T follicular helper cell (primary cell): ENCODE measurements around the gene ARR3.
"Not testable (repeated sequence)": the region's sequence is repeated elsewhere in the genome, so short reads cannot be mapped to it uniquely, and the experiment has no call there.

ENCODE experiments used
- DNase-seq: peaks from one replicate; pipeline ENCODE4 v3.0.0-alpha.2; 2020; ENCODE audit warnings: low read depth
- total RNA-seq, 2 experiments: gene quantifications; one replicate each; lab custom pipeline; 2026; lab: John Stamatoyannopoulos, UW

ARR3 gene
- total RNA-seq, result 0 reads per million in 2 experiments

DNA sequence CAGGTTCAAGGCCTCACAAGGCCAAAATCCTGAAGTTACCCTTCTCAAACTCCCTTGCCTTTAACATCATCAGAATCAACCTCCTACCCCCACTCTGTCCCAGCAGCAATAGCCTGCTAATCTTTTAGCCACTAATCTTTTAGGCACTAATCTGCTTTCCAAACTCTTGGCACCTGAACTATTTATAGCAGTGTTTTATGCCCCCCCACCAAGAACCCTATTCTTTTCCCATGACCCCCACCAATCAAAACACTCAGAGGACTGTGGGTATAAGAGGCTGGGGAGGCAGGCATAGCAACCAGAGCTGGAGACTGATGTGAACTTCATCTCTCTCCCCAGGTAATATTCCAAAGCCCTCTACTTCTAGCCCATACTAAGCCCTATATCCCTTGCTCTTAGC lies at the start of gene ARR3:
ARR3 (plus strand) TSS at position 301 of the 400 bp plus-strand sequence. CDS start 1,052 bp downstream, outside the sequence.
- no peak for DNase-seq

DNA sequence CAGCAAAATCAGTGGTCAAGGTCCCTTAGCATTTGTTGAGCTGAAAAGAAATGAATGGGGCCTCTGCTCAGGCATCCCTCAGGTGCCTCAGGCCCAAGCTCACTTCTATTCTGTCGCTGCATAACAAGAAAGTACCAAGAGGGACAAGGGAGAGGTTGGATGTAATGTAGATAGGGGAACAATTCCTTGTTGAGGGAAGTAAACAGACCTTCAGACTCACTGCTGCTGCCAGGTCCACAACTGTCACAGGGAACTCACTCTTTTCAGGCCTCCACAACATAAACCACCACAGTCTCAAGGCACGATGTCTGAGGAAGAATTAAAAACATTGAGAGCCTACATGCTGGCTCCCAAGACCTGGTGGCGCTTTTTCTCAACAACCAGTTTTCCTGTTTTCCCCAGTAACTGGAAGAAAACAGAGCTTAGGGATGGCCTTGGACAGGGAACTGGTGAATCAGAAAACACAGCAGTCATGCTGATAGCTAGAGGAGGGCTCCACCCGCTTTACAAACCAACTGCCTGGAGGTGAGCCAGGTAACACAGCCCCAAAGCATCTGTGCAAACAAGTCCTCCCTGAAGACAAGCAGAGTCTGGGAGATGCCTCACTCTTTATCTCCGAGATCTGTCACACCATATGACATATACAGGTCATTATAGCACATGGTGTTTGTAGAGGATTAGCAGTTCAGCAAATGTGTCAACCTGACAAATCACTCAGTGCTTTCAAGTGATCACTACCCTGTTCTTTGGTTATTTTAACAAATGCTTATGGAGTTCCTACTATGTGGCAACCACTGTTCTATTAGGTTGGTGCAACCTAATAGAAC lies 48.0 kb upstream of the ARR3 start:
- no peak for DNase-seq

DNA sequence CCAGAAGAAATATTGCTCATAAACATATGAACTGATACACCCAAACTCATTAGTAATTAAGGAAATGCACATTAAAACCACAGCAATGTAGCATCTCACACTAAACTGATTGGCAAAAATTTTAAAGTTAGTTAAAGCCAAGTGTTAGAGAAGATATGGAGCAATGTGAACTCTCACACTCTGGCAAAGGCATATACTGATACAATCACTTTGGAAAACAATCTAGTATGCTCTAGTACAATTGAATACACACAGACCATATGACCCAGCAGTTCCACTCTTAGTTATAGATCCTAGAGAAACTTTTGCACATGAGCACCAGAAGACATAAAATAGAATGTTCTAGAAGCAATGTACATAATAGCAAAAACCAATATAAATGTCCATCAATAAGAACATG lies 42.1 kb upstream of the ARR3 start:
- no peak for DNase-seq

DNA sequence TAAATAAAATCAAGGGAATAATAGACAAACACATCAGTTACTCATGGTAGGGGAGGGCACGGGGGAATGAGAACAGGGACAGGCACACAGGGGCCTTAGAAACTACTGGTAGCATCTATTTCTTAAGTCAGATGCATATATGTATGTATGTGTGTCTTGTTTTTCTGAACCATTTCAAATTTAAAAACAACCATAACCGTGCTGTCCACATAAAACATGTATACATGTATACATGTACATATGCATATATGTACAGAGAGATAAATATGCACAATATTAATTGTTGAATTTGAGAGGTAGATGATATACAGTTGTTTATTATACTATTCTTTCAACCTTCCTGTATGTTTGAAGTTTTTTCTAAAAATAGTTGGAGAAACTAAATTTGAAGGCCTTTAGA lies 41.4 kb upstream of the ARR3 start:
- no peak for DNase-seq

DNA sequence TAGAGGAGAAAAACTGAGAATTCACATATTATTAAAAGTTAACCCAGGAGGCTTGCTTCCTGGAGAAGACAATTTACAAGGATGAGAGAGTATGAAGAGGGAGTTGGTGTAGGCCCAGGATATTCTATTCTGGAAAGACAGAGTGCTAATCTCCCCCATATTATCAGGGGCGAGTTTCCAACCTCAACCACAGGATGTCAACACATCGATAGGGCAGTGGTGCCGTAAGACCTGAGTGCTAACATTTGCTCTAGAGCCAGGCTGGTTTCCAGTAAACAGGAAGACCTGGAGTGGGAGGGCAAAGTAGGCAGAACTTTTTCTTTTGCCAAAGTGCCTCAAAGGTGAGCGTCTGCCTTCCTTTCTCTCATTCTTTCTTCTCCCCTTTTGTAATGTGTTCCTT lies 36.5 kb upstream of the ARR3 start:
- no peak for DNase-seq

DNA sequence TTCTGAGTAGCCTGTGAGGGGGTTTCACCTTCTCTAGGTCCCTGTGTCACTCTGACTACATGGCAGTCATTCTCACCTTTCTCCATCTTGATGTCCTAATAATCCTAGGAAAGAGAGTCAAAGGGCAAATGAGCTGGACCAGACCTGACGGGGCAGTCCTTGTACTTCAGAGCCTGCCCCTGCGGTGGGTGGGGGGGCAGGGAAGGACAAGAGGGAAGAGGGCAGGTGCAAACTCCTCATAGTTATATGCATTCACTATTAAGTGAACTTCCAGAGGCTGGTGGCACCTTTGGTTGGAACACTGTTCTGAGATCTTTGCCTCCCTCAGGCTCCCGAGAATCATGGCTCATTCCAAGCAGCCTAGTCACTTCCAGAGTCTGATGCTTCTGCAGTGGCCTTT lies 33.8 kb upstream of the ARR3 start, which contains the start of gene AWAT1:
AWAT1 (plus strand) TSS at position 301 of the 400 bp plus-strand sequence; CDS start at position 342, 41 bp downstream.
- no peak for DNase-seq

DNA sequence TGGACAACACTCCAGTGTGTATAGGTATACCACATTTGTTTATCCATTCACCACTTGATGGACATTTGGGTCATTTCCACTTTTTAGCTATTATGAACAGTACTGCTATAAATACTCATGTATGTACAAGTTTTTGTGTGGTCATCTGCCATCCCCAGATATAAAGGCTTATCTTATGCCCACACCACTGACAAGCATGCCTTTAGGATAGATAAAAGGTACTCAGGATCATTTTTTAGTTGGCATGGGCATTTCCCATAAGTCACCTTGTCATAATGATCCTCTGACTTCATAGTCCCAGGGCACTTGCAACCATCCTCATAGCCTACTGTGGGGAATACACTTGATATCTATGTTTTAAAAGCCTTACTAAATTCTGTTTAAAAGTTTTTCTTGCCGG lies 27.4 kb upstream of the ARR3 start:
- no peak for DNase-seq

DNA sequence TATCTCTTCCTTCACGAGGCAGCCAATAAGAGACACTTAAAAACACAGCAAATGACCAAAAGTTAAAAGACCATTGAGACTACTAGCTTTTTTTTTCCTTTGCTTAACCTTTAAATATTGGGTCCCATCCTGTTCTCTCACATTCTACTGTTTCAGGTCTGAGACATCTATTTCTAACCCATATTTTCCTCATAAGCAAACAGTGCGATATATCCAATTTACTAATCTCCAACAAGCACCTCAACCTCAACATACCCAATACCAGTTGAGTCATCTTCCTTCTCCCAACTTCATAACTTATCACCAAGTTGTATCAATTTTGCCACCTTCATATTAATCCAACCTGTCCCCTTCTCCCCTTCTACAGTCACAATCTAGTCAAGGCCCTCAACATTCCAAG lies 26.6 kb upstream of the ARR3 start:
- no peak for DNase-seq

DNA sequence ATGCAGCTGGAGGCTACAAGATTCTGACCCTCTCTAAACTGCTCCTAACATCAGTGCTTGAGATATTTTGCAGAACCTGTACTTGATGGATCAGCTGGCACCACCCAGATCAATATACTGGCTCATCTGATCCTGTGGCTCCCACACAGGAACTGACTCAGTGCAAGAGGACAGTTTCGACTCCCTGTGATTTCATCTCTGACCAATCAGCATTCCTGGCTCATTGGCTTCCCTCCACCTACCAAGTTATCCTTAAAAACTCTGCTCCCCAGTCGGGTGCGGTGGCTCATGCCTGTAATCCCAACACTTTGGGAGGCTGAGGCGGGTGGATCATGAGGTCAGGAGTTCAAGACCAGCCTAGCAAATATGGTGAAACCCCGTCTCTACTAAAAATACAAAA lies 24.5 kb upstream of the ARR3 start:
- DNase-seq, result not testable (repeated sequence)

DNA sequence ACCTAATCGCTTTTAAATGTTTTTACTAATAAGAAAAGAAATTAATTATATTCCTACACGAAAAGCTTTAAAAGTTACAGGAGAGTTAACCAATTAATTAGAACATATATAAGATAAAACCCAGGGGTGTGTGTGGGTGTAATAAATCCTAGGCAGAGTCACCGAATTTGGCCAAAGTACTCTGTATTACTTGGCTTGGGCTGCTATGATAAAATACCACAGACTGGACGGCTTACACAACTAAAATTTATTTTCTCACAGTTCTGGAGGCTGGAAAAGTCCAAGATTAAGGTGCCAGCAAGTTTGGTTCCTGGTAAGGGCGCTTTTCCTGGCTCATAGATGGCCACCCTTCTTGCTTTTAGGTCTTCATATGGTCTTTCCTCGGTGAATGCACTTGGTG lies 23.3 kb upstream of the ARR3 start:
- no peak for DNase-seq

DNA sequence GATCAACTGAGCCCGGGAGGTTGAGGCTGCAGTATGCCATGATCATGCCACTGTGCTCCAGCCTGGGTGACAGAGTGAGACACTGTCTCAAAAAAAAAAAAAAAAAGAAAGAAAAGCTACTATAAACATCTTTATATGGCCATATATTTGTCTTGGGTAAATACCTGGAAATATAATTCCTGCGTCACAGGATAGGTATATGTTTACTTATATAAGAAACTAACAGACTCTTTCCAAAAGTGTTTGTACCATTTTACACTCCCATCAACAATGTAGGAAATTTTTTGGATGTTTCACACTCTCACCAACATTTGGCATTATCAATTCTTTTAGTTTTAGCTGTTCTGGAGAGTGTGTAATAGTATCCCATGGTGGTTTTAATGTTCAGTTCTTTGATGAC lies 20.9 kb upstream of the ARR3 start:
- DNase-seq, result no peak

DNA sequence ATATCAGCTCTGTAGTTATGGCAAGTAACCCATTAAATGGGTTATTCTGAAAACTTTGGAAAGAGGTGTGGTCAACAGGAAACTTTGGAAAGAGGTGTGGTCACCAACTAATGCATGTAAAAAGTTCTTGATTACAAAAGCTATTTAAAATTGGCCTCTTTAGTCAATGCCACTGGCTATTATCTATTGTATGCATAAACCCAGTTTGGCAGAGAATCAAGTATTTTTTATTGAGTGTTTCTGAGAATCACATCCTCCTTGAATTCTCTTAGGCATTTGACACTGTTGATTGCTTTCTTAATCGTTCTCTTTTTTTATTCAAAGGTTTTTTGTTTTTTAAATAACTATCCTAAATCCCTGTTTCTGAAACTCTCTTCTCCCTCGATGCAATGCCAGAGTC lies 15.6 kb upstream of the ARR3 start:
- no peak for DNase-seq

DNA sequence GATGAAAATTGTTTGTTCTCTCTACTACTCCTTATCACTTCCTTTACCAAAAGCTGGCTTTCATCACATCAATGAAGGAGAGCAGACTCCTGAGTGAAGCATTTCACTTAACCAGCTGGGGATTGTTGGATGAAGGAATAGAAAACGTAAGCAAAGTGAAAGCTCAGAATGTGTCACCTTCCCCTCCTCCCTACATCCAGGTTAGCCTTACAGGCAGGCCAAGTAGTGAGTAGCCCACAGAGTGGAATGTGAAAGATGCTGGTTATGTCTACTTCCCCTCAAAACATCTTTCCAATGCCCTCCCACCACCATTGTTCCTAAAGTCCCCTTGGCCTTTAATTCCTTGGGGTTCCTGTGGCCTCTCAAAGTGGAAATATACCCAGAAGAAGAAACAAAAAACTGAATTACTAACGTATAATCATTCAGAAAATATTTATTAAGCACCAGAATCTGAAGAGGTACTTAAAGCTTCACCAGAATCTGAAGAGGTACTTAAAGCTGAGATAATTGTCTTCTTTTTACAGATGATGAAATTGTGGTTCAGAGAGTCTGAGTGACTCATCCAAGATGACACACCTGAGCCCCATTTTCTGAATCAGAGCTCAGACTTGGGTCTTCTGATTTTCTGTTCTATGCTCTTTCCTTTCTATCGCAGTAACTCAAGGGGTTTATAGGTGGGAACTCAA lies 14.6 kb upstream of the ARR3 start:
- DNase-seq, result no peak

DNA sequence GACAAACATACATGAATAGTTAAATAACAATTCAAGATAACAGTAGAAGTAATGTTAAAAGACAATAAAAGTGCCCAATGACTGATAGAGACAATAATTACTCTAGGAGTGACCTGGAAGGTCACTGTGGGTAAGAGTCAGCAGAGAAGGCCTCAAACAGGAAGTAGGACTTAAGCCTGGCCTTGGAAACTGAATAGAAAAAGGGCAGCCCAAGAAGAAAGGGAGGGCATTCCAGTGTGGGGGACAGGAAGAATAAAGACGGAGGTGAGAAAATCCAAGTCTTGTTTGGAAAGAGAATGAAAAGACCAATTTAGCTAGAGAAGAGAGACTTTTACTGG lies 14.1 kb upstream of the ARR3 start:
- no peak for DNase-seq

DNA sequence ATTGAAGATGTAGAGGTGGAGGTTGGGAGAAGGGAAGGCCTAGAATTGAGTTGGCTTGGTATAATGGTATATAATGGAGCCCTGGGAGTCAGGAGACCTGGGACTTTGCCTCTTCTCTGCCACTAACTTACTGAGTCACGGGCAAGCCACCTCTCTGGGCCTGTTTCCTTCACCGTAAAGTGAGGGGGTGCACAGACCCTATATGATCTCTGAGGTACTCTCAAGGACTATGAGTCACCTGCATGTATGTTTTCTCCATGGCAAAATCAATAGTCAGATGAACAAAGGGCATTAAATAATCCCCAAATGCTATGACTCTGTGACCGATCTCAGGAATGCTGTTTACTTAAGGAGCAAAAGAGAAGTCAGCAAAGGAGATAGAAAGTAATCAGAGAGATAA lies 13.2 kb upstream of the ARR3 start:
- DNase-seq, result no peak

DNA sequence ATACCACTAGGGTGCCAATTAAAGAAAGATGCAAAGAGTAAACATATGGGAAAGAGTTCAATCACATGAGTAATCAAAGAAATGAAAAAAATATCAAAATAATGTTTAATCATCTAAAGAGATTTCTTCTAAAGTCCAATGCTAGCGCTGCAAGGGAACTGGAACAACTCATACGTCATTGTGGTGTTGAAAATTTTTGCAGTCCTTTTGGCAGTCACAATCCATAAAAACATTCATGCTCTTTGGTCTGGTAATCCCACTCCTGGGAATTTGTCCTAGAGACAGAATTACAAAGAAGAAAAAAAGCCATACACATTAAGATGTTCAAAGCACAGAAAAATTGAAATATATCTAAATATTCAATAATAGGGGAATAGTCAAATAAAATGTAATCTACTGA lies 12.7 kb upstream of the ARR3 start:
- no peak for DNase-seq

DNA sequence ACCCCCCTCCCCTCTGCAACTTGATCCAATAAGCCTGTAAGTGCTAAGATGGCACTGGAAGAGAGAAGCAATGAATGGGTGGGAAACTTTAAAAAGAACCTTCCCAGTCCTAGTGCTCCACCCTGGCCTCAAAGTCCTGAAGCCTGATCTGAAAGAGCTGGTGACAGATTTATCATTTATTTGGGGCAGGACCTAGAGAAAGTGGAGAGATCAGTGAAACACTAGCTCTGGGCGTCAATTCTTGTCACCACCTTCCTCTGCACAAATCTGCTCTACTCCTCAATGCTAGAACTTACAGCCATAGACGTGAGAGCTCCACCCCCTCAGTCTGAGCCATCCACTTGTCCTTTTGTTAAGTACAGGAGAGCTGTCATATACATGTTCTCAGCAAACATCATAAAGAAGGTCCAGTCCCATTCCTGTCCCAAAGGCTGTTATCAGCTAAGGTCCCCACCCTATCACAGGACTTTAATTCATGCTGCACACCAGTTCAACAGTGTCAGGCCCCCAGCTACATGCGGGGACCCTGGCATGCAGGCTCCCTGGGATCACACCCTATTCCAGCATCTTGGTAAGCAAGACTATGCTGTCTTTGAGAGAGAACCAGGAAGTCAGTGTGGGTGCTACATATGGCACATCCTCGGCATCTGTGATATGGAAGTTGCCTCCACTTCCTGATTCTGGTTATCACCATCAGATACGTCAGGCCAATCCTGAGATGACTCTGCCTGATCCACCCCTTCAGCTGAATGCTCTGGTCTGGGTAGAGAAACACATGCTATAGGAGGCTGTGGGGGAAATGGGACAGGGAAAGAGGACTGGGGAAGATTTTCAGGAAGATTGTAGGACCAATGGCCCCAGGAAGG lies 10.5 kb upstream of the ARR3 start:
- DNase-seq, result no peak

DNA sequence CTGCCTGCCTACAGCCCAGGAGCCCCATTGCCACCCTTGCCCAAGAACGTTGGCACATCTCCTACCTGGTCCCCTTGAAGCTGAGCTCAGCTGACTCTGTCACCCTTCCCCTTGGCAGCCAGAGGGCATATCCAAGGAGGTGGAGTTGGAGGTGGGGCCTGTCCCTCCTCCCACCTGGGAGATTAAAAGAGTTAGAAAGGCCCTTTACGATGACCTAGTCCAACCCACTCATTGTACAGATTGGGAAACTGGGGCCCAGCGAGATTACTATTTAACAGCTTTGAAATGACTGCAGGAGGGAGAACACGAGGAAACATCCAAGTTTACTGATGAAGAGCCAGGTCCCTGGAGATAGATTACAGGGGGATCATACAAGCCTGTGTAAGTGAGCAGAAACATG lies 8.0 kb upstream of the ARR3 start, which contains the start of gene P2RY4:
P2RY4 (minus strand) TSS at position 101 of the 400 bp plus-strand sequence. CDS start 580 bp downstream, outside the sequence.
- no peak for DNase-seq

DNA sequence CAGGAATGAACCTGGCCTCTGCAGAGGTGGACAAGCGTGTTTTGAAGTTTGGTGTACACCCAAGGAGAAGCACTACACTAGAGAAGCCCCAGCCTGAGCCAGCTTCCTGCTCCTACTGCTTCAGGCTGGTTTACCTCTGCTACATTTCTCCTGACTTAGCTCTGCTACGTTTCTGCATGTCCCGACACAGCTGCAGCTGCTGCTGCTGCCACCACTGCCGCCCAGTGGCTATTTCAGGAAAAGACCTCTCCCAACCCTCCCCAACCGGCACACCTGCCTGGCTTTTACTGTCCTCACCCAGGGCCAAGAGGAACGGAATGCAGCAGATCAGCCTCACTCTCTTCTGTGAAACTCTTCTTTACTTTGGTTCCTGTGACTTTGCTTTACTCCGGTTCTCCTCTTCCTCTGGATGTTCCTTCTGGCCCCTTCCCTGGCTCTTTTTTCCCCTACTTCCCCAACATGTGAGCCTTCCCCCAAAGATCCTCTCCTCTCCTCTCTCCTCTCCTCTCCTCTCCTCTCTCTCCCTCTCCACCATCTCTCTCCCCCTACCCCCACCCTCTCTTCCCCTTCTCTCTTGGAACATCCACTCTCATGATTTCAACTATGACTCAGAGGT lies 5.1 kb upstream of the ARR3 start:
- DNase-seq, result no peak

DNA sequence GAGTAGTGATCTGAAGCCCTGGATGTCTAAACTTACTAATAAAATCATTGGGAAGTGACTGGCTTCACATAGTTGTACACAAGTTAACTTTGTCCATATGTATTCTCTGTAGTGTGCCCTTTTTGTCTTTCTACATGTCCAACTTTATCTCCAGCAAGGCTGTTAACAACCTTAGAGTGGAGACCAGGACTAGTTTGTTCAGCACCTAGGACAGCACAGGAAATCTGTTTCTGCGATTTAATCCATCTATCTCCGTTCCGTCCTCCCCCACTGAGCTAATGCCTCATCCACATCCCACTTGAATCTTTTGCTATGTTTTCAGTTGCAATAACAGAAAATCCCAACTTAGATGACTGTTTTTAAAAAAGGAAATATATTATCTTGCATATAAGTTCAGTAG lies 3.4 kb upstream of the ARR3 start:
- DNase-seq, result no peak

DNA sequence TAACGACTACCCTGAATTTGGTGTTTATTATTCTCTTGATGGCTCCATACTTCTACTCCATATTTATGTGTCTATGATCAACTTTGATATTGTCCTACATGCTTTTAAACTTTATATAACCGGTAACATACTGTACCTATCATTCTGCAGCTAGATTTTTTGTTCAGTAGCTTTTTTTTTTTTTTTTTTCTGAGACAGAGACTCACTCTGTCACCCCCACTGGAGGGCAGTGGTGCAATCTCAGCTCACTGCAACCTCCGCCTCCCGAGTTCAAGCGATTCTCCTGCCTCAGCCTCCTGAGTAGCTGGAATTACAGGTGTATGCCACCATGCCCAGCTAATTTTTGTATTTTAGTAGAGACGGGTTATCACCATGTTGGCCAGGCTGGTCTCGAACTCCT lies 5.9 kb downstream of the ARR3 start:
- not testable (repeated sequence) for DNase-seq

DNA sequence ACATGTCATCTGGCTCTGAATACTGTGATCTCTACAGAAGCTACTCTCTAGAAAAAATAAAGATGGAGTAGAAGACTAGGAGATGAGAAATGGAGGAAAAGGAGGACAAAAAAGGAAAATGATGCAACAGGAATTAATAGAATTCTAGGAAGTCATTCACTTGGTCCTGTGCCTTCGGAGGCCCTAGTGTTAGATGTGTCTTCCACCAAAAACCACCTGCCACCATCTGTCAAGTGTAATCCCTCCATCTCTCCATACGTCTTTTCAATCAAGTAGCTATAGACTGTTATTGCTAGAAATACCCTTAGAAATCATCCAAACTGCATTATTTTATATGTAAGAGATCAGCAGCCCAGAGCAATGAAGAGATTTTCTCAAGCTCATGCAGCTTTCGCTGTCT lies 10.9 kb downstream of the ARR3 start:
- DNase-seq, result no peak
